K562 (cell line): ENCODE results near the gene INPP5K. TPM values are rescaled to one million over a fixed set of nuclear protein-coding genes. Genes with fewer than 3 reads are reported as not detected.

ENCODE experiments used
- ATAC-seq: fragments of 200-7000 bp; cut with Tn5 transposase; 3 replicates; pipeline ENCODE4 v1.9.1; 2020; ENCODE audit warnings: moderate library complexity
- BruUV-seq: library from RNA; stranded (reverse); fragments of 400-500 nt; replicated peaks from 2 replicates; lab custom pipeline; 2021; lab: Mats Ljungman, UMichigan
- CTCF ChIA-PET: fragments of 300-600 bp; formaldehyde crosslinking; extraction: SDS; loops from one replicate; lab custom pipeline; 2021; ENCODE audit warnings: low intra/inter-chr PET ratio; lab: Yijun Ruan, JAX
- POLR2A ChIA-PET: fragments of 300-600, 350-650 bp; sonication (Branson Sonifier 250); formaldehyde crosslinking; extraction: SDS; loops from one replicate; lab custom pipeline; 2021; ENCODE audit warnings: antibody characterized with exemption, inconsistent platforms; lab: Yijun Ruan, JAX
- DNase-seq, 4 experiments: peaks; one replicate each; pipeline versions ENCODE4 v3.0.0 to v3.0.0-alpha.2; 2011 to 2018; ENCODE audit warnings: low spot score in 3 of 4, mixed read lengths in 3 of 4; ENCODE audit errors: extremely low read depth in 1 of 4
- FAIRE-seq: peaks from 2 replicates; lab custom pipeline; 2011; peaks lifted over from hg19 to GRCh38; lab: Jason Lieb, UNC
- H2AFZ ChIP-seq: 2 replicates; pipeline ENCODE4 v1.6.0; 2011; ENCODE audit warnings: low read depth, low read length, control low read depth, inconsistent platforms
- H3K27ac ChIP-seq: fragments of 200-600 bp; 3 replicates; pipeline ENCODE4 v1.8.0; 2011; ENCODE audit warnings: low read depth, mild to moderate bottlenecking, control low read depth, inconsistent platforms, low read length, moderate library complexity, mixed read lengths; ENCODE audit errors: extremely low read depth
- H3K27me3 ChIP-seq, 2 experiments: fragments of 300-600 bp in 1 of 2; 2 replicates in 1 of 2; 3 replicates in 1 of 2; pipeline versions ENCODE4 v1.6.0 to v1.8.0; 2011; ENCODE audit warnings: inconsistent platforms in 2 of 2, low read length in 2 of 2, mild to moderate bottlenecking in 1 of 2, mixed read lengths in 1 of 2, moderate library complexity in 1 of 2; ENCODE audit not compliant: control insufficient read depth in 2 of 2, insufficient read depth in 2 of 2
- H3K36me3 ChIP-seq: fragments of 300-600 bp; 3 replicates; pipeline ENCODE4 v1.8.0; 2011; ENCODE audit warnings: mild to moderate bottlenecking, low read length, inconsistent platforms; ENCODE audit not compliant: control insufficient read depth, insufficient read depth
- H3K4me1 ChIP-seq, 2 experiments: fragments of 200-600 bp in 1 of 2; replicated peaks in 1 of 2; 2 replicates in 1 of 2; 3 replicates in 1 of 2; pipeline versions ENCODE4 v1.5.1 to v1.8.0; 2011; ENCODE audit warnings: inconsistent platforms in 2 of 2, low read length in 2 of 2, mild to moderate bottlenecking in 1 of 2, mixed read lengths in 1 of 2, moderate library complexity in 1 of 2; ENCODE audit not compliant: control insufficient read depth in 2 of 2, insufficient read depth in 2 of 2
- H3K4me2 ChIP-seq: 2 replicates; pipeline ENCODE4 v1.6.1; 2011; ENCODE audit warnings: low read length, control low read depth, inconsistent platforms, mixed read lengths; ENCODE audit not compliant: insufficient read depth
- H3K4me3 ChIP-seq: fragments of 200-600 bp; sonication (generic), shearing (Covaris generic); 2 replicates; pipeline ENCODE4 v1.5.1; 2016; ENCODE audit warnings: control low read depth, inconsistent platforms
- H3K79me2 ChIP-seq: fragments of 200-600 bp; 3 replicates; pipeline ENCODE4 v1.8.0; 2011; ENCODE audit warnings: low read length, inconsistent platforms; ENCODE audit not compliant: control insufficient read depth, insufficient read depth
- H3K9ac ChIP-seq, 2 experiments: 2 replicates each; pipeline versions ENCODE4 v1.6.0 to v1.6.1; 2011; ENCODE audit warnings: low read depth in 2 of 2, low read length in 2 of 2, control low read depth in 1 of 2, inconsistent platforms in 1 of 2, mild to moderate bottlenecking in 1 of 2, mixed read lengths in 1 of 2; ENCODE audit not compliant: insufficient read depth in 1 of 2
- H3K9me1 ChIP-seq: one replicate; pipeline ENCODE4 v1.6.0; 2011; ENCODE audit warnings: inconsistent platforms, mild to moderate bottlenecking, low read length, moderate library complexity; ENCODE audit not compliant: control insufficient read depth, insufficient read depth
- H3K9me3 ChIP-seq: replicated peaks from 2 replicates; pipeline ENCODE4 v1.5.1; 2011; ENCODE audit warnings: low read depth, low read length, inconsistent platforms; ENCODE audit not compliant: control insufficient read depth, insufficient read depth
- H4K20me1 ChIP-seq: replicated peaks from 2 replicates; pipeline ENCODE4 v1.6.1; 2011; ENCODE audit warnings: low read length, inconsistent platforms, mixed read lengths; ENCODE audit not compliant: control insufficient read depth, insufficient read depth
- DIDO1 ChIP-seq: fragments of 450-650 bp; IDR thresholded peaks from 2 replicates; pipeline ENCODE4 v1.6.1; 2016; ENCODE audit warnings: low read depth, missing biosample characterization, missing genetic modification characterization
- ETV6 ChIP-seq, 3 experiments: fragments of 150-350 bp in 1 of 3; sonication (generic) in 1 of 3; formaldehyde crosslinking in 1 of 3; IDR thresholded peaks; 2 replicates each; pipeline versions ENCODE4 v1.6.1 to v1.8.0; 2014 to 2022; ENCODE audit warnings: borderline replicate concordance in 2 of 3, low read depth in 2 of 3, antibody characterized with exemption in 1 of 3, low read length in 1 of 3, mild to moderate bottlenecking in 1 of 3, missing genetic modification reagents in 1 of 3
- FOXA1 ChIP-seq: fragments of 450-650 bp; IDR thresholded peaks from 2 replicates; pipeline ENCODE4 v1.6.1; 2016; ENCODE audit warnings: mild to moderate bottlenecking, borderline replicate concordance
- HNRNPLL ChIP-seq: fragments of 200-400 bp; formaldehyde crosslinking; IDR thresholded peaks from 2 replicates; pipeline ENCODE4 v1.6.1; 2017; ENCODE audit warnings: low read length, low read depth, mild to moderate bottlenecking; ENCODE audit not compliant: poor library complexity, severe bottlenecking
- ILK ChIP-seq: fragments of 450-650 bp; IDR thresholded peaks from 2 replicates; pipeline ENCODE4 v1.6.1; 2016; ENCODE audit warnings: missing genetic modification characterization, low read depth, mild to moderate bottlenecking, missing compliant biosample characterization, moderate library complexity, borderline replicate concordance
- PCBP1 ChIP-seq: fragments of 200-400 bp; formaldehyde crosslinking; IDR thresholded peaks from 2 replicates; pipeline ENCODE4 v1.6.1; 2018; ENCODE audit warnings: mild to moderate bottlenecking, low read depth, low read length; ENCODE audit not compliant: poor library complexity, severe bottlenecking
- RBM14 ChIP-seq: fragments of 200-400 bp; formaldehyde crosslinking; IDR thresholded peaks from 2 replicates; pipeline ENCODE4 v1.6.1; 2018; ENCODE audit warnings: low read depth, mild to moderate bottlenecking, low read length, moderate library complexity, borderline replicate concordance; ENCODE audit not compliant: insufficient read depth
- SAFB2 ChIP-seq: fragments of 200-400 bp; formaldehyde crosslinking; IDR thresholded peaks from 2 replicates; pipeline ENCODE4 v1.6.1; 2018; ENCODE audit warnings: borderline replicate concordance, low read length, low read depth, moderate library complexity; ENCODE audit not compliant: severe bottlenecking
- SMAD3 ChIP-seq: fragments of 450-650 bp; formaldehyde crosslinking; conservative IDR thresholded peaks from 2 replicates; pipeline ENCODE4 v1.4.0; 2020; ENCODE audit warnings: mild to moderate bottlenecking
- ZFP36 ChIP-seq: fragments of 150-350 bp; IDR thresholded peaks from 2 replicates; pipeline ENCODE4 v1.6.1; 2018; ENCODE audit warnings: low read length, low read depth; ENCODE audit not compliant: partially characterized antibody
- ZNF311 ChIP-seq: fragments of 250-450 bp; sonication (Bioruptor Pico); IDR thresholded peaks from 2 replicates; pipeline ENCODE4 v1.4.0; 2020; ENCODE audit warnings: mild to moderate bottlenecking, moderate library complexity
- ZNF740 ChIP-seq, 3 experiments: fragments of 200-800 bp in 1 of 3; sonication (Bioruptor generic) in 1 of 3; sonication (generic) in 1 of 3; formaldehyde crosslinking in 1 of 3; IDR thresholded peaks; 2 replicates each; pipeline versions ENCODE4 v1.6.1 to v1.8.0; 2016 to 2022; ENCODE audit warnings: mild to moderate bottlenecking in 2 of 3, missing compliant biosample characterization in 2 of 3, missing genetic modification characterization in 2 of 3, missing genetic modification reagents in 1 of 3
- WGBS: fragments of 100-300 bp; shearing (Covaris generic); methylation state at CpG from one replicate; pipeline ENCODE4 v1.1.6; 2016; ENCODE audit warnings: low coverage, mixed read lengths; ENCODE audit not compliant: insufficient coverage; ENCODE audit errors: missing lambda C conversion rate; 5-methylcytosine and 5-hydroxymethylcytosine counted together
- in situ Hi-C: fragments of 300-500 bp; cut with MboI; formaldehyde crosslinking; loops from 4 replicates; pipeline ENCODE4 v1.15.0; 2018; ENCODE audit warnings: inconsistent platforms, mixed read lengths
- intact Hi-C: fragments of 100-400 bp; cut with micrococcal nuclease; formaldehyde crosslinking; loops from 2 replicates; pipeline ENCODE4 v1.14.2; 2022
- polyA plus RNA-seq, 8 experiments: library from polyadenylated mRNA; depleted of rRNA in 4 of 8; stranded (reverse) in 5 of 8; unstranded in 3 of 8; fragments of >200 nt; fragmentation: Nextera tagmentation in 2 of 8; fragmentation: Illumina TruSeq in 1 of 8; extraction: Ambion mirVana in 2 of 8; extraction: Trizol in 1 of 8; gene quantifications; 2 replicates each; pipeline versions ENCODE4 v1.2.1 to v1.2.3, GENCODE V29; 2011 to 2014; ENCODE audit warnings: inconsistent platforms in 1 of 8, missing spikeins in 1 of 8
- total RNA-seq, 7 experiments: library from RNA; depleted of rRNA in 6 of 7; stranded (reverse); fragments of >200 nt in 6 of 7; fragmentation: Illumina TruSeq in 2 of 7; extraction: Trizol in 2 of 7; gene quantifications; 2 replicates each; pipeline versions ENCODE4 v1.2.1 to v1.2.3, GENCODE V29; 2011 to 2021; ENCODE audit warnings: low replicate concordance in 1 of 7
- TF ChIP-seq, protein P1 (sequence below): fragments of 450-650 bp; formaldehyde crosslinking; IDR thresholded peaks from 2 replicates; pipeline ENCODE4 v1.4.0; 2020; ENCODE audit warnings: mild to moderate bottlenecking, moderate library complexity
- TF ChIP-seq, protein P2 (sequence below): fragments of 450-650 bp; IDR thresholded peaks from 2 replicates; pipeline ENCODE4 v1.6.1; 2018; ENCODE audit warnings: mild to moderate bottlenecking, low read depth; ENCODE audit not compliant: partially characterized antibody

The INPP5K gene
- total and polyA plus RNA-seq, 9 of the 15 experiments (the other 6 are each of a cell fraction or from before 2014, with no cell fraction given), result 0.63 to 15.1 (median 10.1) TPM

DNA sequence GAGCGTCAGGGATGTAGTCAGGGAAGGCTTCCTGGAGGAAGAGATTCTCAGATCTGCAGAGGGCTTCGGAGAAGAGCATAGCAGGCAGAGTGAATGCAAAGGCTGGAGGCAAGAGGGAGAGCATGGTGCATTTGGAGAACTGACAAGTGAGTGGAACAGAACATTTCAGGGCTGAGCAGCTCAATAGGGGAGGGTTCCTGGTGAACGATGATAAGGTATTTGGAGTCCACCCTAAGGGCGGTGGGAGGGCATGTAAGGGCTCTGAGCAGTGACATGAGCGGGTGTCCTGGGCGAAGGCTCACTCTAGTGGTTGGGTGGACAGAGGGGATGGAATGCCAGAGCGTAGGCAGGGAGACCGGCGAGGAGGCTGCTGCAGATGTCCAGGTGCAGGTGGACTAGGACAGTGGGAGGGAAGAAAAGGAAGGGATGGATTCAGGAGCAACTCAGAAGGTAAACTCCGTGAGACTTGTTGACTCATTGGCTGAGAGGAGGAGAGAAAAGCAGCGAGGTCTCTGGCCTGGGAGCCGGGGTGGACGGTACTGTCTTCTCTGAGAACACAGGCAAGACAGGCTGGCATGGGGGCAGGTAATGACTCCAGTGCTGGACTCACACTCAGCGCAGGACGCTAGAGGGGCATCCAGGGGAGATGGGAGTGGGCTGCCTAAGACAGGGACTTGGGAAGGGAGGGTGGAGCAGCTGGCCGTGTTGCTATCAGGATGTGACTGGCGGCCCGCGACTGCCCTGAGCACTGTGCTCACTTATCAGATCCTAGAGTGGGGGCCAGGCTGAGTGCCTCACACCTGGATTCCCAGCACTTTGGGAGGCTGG is 47.6 kb upstream of the INPP5K start:
- Histone ChIP-seq H3K4me1 (peaks cover 21 to 53% of the 10 kb centered on the region in 2 experiments; a peak in 4 of 5 replicates), H3K27ac (peak overlapping the region; percentile 78), H3K27me3 (no peaks in the 10 kb centered on the region), H3K9me3 (no peaks in the 10 kb centered on the region), H3K4me2 (peak overlapping the region; percentile 86), H2AFZ (peak overlapping the region; percentile 91), H3K9me1 (no peaks in the 10 kb centered on the region), H3K79me2 (peaks cover 31% of the 10 kb centered on the region), H3K36me3 (peaks cover 12% of the 10 kb centered on the region; the same call in 1 of the 3 replicates), H4K20me1 (peaks cover 12% of the 10 kb centered on the region), H3K9ac (peak overlapping the region; percentile 53 to 84), H3K4me3 (peak overlapping the region; percentile 63)
- ChIA-PET POLR2A (interaction anchor here (0.6 kb wide), 2 partner anchors 192 to 629 kb away, joined by 3 to 4 read pairs; no protein-coding TSS in a partner anchor), CTCF (no interaction called here)
- peak; percentile 67 to 92 (median 76) for DNase-seq
- in situ Hi-C loops, result no loop called here
- WGBS, result 2% methylated on average over 15 of the region's 19 CpGs
- no TSS peak for BruUV-seq
- peak; percentile 98 for FAIRE-seq
- intact Hi-C loops, result no loop called here
- ATAC-seq, result peak; percentile 85
- TF ChIP-seq ILK (tag) (no peak), ZFP36 (peak; percentile 99), FOXA1 (no peak), PCBP1 (no peak), HNRNPLL (no peak), ETV6 (IDR thresholded peaks at IDR 0.05; ENCODE audit: borderline replicate concordance in 1 of 2, low read depth in 2 of 2, low read length in 1 of 2) (no peak), ETV6 (CRISPR knock-in tag; IDR thresholded peaks at IDR 0.05; ENCODE audit: borderline replicate concordance) (no peak), SAFB2 (no peak), DIDO1 (tag) (no peak), RBM14 (no peak), ZNF311 (CRISPR knock-in tag) (no peak), SMAD3 (no peak), ZNF740 (CRISPR knock-in tag; IDR thresholded peaks at IDR 0.05) (no peak), ZNF740 (tag; IDR thresholded peaks at IDR 0.05) (no peak)
- TF ChIP-seq, protein P1, sequence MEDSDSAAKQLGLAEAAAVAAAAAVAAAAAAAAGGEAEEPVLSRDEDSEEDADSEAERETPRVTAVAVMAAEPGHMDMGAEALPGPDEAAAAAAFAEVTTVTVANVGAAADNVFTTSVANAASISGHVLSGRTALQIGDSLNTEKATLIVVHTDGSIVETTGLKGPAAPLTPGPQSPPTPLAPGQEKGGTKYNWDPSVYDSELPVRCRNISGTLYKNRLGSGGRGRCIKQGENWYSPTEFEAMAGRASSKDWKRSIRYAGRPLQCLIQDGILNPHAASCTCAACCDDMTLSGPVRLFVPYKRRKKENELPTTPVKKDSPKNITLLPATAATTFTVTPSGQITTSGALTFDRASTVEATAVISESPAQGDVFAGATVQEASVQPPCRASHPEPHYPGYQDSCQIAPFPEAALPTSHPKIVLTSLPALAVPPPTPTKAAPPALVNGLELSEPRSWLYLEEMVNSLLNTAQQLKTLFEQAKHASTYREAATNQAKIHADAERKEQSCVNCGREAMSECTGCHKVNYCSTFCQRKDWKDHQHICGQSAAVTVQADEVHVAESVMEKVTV (CRISPR knock-in tag), result no peak
- TF ChIP-seq, protein P2, sequence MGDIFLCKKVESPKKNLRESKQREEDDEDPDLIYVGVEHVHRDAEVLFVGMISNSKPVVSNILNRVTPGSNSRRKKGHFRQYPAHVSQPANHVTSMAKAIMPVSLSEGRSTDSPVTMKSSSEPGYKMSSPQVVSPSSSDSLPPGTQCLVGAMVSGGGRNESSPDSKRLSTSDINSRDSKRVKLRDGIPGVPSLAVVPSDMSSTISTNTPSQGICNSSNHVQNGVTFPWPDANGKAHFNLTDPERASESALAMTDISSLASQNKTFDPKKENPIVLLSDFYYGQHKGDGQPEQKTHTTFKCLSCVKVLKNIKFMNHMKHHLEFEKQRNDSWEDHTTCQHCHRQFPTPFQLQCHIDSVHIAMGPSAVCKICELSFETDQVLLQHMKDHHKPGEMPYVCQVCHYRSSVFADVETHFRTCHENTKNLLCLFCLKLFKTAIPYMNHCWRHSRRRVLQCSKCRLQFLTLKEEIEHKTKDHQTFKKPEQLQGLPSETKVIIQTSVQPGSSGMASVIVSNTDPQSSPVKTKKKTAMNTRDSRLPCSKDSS, result no peak
